Measurements from ENCODE around the gene TRIM62. TPM values are rescaled to one million over a fixed set of nuclear protein-coding genes. Genes with fewer than 3 reads are reported as not detected.

TRIM62 gene
- total RNA-seq, 1 experiment from 2014 or later = 1.5 TPM

DNA sequence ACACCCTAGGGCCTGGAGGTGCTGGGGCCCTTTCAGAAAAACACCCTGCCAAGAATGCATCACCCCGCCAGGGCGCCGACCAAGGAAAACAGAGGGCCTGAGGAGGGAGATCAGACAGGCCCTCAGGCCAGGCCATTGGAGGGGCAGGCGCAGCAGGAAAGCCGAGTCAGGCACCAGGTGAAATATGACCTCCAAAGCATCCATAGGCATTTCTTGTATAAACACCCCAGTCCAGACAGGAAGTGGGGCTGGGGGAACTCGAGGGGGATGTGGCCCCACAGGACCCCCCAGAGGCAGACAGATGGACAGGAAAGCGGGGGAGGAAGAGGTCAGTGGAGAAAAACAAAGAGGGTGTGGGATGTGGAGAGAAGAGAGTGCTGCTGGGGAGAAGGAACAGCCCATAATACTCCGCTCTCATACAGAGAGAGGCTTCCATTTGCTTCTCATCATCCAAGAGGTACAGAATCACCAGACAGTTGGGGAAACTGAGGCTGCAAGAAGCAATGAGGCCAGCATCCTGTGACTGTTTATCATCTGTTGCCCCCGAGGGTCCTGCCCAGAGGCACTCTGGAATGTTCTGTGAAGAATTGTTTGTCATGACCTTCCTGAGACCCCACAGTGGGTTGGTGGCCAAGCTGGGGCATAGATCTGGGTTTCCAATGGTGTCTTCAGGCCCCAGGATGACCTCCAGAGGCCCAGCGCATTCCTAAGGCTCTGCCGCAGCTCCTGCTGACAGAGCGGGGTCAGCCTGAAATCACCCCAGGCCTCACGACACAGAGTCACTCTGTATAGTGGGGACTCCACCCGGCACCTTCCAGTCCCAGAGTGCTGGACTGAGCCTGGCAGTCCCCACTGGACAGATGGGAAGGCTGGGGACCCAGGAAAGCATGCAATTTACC lies 18.0 kb downstream of the TRIM62 start:
- in situ Hi-C loops (cut with HindIII; ENCODE audit: low sequenced_read_pairs) = no loop called here
- no peak for DNase-seq (ENCODE audit: low spot score)

DNA sequence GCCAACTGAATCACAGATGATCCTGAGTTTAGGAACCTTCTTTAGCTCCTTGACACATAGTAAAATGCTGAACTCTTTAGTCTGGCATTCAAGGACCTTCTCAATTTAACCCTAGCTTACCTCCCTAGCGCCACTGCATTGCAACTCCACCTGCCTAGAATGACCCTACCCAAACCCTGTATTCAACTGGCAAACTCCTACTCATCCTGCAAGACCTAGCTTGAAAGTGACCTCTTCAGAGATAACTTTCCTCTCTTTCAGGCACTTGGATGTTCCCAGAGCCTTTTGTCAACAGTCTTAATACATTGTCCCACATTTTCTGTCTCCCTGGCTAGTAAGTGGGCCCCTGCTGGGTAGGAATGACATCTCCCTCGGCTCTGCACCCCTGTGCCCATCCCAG lies 19.7 kb downstream of the TRIM62 start:
- no peak for DNase-seq (ENCODE audit: low spot score)
- in situ Hi-C loops (cut with HindIII; ENCODE audit: low sequenced_read_pairs) = no loop called here

DNA sequence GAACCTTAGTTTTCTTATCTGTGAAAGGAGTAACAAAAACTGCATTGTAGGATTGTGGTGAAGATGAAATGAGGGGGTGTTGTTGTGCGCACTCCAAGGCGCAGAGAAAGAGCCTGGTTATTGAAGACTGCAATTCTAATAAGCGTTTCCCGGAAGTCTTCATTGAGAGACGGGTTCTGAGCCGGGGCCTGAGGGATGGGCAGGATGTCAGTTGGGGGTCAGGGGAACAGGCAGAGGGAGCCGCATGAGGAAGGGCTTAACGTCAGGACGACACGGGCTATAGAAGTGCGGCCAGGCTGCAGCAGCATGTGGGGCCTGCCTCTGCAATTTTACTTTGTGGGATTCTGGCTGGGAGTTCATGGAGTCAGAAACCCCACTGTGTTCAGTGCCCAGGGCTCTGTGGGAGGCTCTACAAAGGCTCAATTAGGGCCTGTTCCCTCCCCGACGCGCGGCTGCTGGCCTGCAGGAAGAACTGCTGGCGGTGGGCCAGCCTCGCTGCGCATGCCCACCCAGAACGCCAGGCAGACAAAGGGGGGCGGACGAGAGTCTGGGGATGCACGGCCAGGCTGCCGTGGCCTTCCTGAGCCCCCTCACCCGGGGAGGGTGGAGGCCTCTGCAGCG lies 20.7 kb downstream of the TRIM62 start:
- in situ Hi-C loops (cut with HindIII; ENCODE audit: low sequenced_read_pairs) = no loop called here
- DNase-seq (ENCODE audit: low spot score) = peak; percentile 67

DNA sequence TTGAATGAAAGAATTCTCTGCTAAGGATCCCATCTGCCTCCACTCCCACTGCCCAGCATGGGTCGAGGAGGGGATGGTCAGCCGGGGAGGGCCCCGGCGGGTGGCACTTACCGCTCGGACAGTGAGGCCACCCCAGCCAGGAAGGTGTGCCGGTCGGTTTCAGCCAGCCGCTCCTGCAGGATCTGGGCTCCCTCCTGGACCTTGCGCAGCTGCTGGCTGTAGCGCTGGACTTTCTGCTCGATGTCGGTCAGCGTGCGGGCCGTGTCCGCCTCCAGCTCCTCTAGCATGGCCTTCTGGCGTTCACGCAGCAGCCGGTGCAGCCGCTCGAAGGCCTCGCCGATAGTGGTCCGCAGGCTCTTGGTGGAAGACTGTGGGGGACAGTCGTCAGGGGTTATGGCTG lies 22.3 kb downstream of the TRIM62 start:
- in situ Hi-C loops (cut with HindIII; ENCODE audit: low sequenced_read_pairs) = no loop called here
- DNase-seq (ENCODE audit: low spot score) = no peak

DNA sequence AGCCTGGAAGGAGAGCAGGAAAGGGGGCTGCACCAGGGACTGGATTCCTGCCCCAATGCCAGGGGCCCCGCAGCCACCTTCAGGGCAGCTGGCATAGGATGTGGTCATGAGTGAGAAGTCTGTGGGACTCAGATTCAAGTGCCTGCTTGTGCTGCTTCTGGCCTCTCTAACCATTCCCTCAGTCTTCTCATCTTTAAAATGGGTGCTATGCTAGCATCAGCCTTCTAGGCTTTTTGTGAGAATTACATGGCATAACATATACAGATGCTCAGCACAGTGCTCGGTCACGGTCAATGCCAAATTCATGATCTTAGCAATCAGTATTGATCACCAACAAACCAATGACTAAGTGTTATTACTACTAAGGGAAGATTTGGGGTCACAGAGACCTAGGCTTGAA lies 23.5 kb downstream of the TRIM62 start:
- DNase-seq (ENCODE audit: low spot score) = no peak
- in situ Hi-C loops (cut with HindIII; ENCODE audit: low sequenced_read_pairs) = no loop called here

DNA sequence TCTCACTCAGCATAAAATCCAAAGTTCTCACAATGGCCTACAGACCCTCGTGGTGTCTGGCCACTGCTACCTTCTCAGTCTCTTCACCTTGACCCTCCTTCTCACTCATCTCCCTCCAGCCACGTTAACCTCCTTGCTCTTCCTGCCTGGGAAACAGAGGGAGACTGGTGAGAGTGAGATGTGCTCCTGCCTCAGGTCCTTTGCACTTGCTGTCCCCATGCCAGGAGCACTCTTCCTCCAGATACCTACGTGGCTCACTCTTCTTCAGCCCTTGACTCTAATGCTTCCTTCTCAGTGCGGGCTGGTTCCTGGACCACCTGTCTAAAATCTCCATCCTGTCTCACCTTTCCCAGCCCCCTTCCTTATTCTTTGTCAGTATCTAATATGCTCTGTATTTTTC lies 24.7 kb downstream of the TRIM62 start:
- in situ Hi-C loops (cut with HindIII; ENCODE audit: low sequenced_read_pairs) = no loop called here
- DNase-seq (ENCODE audit: low spot score) = no peak

DNA sequence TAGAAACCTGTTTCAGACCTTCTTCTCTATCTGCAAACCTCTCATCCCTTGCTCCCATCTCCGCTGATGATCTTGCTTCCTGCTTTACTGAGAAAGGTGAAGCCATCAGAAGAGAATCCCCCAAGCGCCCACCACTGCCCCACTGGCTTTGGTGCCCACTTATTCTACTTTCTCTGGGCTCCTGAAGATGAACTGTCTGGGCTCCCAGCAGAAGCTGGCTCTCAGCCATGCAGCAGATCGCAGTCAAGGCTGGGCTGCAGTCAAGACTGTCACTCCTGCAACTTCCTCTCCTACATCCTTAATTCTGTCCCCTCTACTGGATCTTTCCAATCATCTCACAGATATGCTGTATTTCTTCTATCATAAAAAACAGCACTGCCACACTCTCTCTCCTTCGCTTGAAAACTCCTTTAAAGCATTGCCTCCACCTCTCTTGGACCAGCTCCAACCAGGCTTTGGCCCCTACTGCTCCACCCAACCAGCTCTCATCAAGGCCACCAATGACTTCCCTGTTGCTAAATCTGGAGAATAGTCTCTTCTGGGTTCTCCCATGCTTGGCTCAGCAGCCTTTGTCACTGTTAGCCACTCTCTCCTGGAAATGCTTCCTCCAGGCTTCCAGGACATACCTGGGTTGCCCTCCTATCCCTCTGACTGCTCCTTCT lies 25.8 kb downstream of the TRIM62 start:
- in situ Hi-C loops (cut with HindIII; ENCODE audit: low sequenced_read_pairs) = no loop called here

DNA sequence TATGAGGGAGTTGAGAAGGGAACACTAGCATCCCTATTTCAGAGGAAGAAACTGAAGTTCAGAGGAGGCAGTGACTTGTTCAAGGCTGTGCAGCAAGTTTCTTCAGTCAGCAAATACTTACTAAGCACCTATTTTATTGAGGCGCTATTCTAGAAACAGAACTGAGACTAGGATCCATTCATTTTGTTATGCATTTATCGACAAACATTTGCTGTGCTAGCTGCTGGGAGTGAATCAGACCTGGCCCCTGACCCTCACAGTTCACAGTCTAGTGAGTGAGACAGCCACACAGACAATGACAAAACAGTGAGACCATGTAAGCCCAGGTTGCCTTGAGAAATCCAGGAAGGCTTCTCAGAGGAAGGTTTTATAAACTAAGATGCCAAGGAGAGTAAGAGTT lies 28.2 kb downstream of the TRIM62 start:
- in situ Hi-C loops (cut with HindIII; ENCODE audit: low sequenced_read_pairs) = no loop called here
- DNase-seq (ENCODE audit: low spot score) = no peak

More for the DNA sequence above, 25.8 kb downstream of the TRIM62 start:
- peak; percentile 51 for DNase-seq (ENCODE audit: low spot score)

DNA sequence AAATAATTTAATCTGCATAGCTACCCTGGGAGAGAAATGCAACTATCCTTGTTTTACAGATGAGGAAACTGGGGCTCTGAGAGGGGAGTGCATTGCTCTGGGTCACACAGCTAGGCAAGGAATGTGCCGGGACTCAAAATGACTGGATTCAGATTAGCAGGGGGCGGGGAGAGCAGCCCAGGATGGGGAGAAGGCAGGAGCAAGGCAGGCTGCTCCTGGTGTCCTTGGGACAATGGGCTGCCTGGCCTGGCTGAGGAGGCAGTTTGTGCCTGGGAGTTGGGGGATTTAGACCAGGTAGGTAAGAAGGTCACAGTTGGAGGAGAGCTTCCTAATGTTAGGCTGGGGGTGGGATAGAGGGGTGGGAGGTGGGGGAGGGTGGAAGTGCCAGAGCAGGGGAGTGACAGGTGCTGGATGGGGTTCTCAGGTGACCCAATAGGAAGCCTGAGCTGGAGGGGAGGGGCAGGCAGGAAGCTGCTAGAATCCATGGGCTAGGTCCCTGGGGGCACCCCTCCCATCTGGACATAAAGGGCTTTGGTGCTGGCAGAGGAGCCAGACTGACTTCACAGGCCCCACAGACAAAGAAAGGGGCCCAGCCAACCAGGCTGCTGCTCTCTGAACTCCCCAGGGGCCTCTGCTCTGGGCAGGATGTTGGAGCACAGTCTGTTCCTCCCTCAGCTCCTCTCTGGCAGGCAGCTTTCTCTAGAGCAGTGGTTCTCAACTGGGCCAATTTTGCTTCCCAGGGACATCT lies 29.0 kb downstream of the TRIM62 start:
- peak; percentile 40 for DNase-seq (ENCODE audit: low spot score)
- in situ Hi-C loops (cut with HindIII; ENCODE audit: low sequenced_read_pairs) = no loop called here

DNA sequence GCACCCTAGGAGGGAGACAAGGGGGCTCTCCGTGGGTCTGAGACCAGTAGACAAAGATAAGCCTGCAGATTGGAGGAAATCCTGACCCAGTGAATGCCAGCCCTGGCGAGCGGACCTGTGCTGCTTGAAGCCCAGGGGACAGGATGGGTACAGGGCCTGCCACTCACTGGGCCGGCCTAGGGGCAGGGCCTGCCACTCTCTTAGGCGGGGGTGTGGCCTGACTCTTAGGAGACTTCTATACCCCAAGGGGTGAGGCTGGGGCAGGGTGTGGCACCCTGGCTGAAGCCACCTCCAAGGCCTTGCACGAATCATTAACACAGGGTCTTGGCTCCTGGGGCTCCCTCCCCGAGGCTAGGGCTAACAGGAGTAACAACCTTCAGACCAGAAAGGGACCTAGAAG lies 30.7 kb downstream of the TRIM62 start:
- in situ Hi-C loops (cut with HindIII; ENCODE audit: low sequenced_read_pairs) = no loop called here
- no peak for DNase-seq (ENCODE audit: low spot score)

DNA sequence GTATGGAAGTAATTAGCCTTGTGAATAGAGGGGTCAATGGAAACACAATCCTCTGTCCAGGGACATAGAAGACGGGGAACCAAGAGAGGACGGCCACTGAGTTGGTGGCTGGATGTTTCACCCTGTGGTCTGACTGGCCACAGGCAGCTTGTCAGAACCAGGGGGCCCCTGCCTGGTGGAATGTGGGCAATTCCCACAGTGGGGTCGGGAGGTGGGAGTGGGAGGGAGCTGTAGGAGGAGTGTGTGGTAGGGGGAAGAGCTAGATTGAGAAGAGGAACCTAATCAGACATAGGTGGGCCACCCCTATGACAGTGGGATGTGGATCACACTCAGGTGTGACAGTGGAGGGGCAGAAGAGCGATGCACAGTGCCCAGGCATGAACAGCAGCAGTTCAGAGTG lies 31.3 kb downstream of the TRIM62 start:
- no peak for DNase-seq (ENCODE audit: low spot score)
- in situ Hi-C loops (cut with HindIII; ENCODE audit: low sequenced_read_pairs) = no loop called here

DNA sequence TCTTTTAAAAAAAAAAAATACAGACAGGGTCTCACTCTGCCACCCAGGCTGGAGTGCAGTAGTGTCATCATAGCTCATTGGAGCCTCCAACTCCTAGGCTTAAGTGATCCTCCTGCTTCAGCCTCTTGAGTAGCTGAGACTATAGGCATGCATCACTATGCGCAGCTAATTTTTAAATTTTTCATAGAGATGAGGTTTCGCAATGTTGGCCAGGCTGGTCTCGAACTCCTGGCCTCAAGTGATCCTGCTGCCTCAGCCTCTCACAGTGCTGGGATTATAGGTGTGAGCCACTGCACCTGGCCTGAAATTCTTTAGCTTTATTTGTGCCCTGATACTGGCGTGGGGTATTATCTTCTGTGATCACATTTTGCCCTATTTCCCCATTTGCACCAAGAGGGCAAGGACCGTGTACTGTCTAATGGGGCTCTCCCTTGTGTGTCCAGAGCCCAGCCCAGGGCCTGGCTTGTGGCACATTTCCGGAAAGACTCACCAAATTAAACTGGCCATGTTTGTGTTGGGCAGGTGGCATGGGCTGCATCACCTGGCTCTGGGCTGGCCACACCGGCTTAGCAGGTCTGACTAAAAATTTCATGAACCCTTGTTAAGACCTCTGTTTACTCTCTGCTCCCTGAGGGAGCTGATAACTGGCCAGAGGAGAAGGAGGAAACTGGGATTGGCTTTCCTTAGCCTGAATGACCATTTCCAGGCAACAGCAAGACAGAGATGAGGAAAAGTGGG lies 32.2 kb downstream of the TRIM62 start:
- no peak for DNase-seq (ENCODE audit: low spot score)
- in situ Hi-C loops (cut with HindIII; ENCODE audit: low sequenced_read_pairs) = no loop called here

DNA sequence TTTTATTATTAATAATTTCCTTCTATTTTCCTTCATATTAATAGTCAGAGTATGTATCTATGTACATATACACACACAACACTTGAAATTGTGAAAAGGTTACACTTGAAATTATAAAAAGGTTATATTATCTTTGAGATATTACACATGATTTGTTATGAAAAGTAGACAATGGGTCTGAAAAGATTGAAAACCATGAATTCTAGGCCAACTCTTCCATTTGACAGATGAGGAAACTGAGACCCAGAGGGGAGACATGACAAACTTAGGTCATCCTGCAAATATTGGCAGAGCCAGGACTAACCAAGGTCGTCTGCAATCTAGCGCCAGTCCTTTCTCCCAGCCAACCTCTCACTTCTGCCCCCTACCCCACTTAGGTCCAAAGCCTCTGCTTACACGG lies 33.2 kb downstream of the TRIM62 start:
- no peak for DNase-seq (ENCODE audit: low spot score)
- in situ Hi-C loops (cut with HindIII; ENCODE audit: low sequenced_read_pairs) = no loop called here

DNA sequence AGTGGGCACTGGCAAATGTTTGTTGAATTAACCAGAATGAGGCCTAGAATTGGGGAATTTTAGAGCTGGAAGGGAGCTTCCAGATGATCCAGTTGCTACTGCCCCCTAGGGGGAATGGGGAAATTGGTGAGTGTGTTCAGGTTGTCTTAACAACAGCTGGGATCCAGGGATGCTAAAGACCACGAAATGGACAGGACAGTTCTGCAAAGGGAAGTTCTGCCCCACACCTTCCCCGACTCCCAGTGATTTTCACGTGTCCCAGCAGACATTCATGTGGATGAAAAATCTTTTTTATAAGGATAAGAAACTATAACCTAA lies 33.9 kb downstream of the TRIM62 start:
- in situ Hi-C loops (cut with HindIII; ENCODE audit: low sequenced_read_pairs) = no loop called here
- DNase-seq (ENCODE audit: low spot score) = no peak

DNA sequence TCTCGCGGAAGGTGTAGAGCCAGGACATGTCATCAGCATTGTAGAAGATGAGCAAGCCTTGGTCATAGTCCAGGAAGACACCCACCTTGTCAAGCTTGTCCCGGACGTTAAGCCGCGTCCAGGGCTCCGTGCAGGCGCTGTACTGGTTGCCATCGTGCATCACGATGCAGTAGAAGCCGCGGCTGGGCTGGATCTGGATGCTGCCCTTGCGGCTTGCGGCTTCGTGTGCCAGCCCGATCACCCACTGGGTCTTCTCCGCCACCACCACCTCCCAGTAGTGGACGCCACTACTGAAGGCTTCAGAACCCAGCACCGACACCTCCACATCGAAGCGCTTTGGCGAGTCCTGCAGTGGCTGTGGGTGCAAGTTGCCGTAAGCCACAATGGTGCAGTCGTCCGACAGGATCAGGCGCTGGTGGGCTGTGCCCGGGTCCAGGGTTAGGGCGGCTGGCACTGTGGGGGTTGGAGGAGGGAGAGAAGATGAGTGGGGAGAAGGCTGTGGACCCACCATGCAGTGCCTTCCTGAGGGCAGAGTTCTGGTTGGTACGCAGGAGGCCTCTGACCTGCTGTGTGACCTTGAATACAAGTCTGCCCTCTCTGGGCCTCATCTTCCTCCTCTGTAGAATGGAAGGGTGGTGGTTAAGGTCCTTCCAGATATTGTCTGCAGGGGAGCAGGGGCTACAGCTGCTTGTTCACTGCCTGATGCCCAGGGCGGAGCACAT lies 34.4 kb downstream of the TRIM62 start:
- in situ Hi-C loops (cut with HindIII; ENCODE audit: low sequenced_read_pairs) = no loop called here
- no peak for DNase-seq (ENCODE audit: low spot score)

DNA sequence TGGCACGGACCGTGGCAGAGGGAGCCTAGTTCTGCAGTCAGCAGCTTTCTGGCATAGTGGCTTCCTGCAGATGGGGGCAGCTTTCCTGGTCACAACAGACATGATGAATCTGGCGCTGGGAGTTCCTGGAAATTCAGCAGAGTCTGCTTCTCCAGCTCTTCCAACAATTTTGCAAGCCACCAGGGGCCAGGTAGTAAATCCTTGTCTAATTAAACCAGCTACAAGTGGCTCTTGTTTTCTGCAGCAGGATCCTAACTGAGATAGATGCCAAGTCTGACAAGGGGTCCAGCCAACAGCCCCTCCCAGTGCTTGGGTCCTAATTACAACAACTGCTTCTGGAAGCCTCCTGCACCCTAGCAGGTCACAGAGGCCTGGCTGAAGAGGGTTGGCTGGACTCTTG lies 35.8 kb downstream of the TRIM62 start:
- no peak for DNase-seq (ENCODE audit: low spot score)
- in situ Hi-C loops (cut with HindIII; ENCODE audit: low sequenced_read_pairs) = no loop called here

DNA sequence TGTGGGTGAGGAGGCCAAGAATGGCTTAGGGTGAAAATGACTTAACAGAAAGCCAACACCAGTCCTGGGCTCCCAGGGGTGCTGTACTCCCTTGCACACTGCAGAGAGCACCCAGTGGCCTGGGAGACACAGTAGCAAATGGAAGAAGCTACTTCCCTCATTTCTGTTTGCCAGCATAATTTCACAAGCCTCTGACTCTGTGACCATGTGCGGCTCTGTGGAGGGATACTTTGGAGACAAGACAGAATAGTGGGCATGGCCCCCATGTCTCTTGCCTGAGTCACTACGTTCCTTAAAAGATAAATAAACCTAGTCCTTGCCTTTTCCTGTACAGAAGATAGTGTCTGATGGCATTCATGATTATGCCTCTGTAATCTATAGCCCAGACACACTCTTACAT lies 38.1 kb downstream of the TRIM62 start:
- in situ Hi-C loops (cut with HindIII; ENCODE audit: low sequenced_read_pairs) = no loop called here
- DNase-seq (ENCODE audit: low spot score) = no peak

DNA sequence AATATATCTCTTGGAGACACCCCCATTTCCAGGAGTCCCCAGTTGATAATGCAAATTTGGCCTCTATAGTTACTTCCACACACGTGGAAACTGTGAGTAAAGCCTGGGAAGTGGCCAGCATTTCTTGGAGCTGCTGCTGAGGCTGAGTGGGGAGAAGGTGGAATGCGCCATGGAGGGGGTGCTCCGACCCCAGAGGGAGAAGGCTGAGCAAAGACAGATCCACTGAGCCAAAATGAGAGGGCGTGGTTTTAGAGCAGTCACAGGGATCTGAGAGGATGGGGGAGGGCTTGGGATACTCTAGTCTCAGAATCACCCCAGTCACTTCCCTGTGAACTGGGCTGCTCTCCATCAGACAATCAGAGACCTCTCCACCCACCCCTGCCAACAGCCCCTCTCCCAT lies 38.7 kb downstream of the TRIM62 start:
- no peak for DNase-seq (ENCODE audit: low spot score)
- in situ Hi-C loops (cut with HindIII; ENCODE audit: low sequenced_read_pairs) = no loop called here
